Peyer's patch (tissue), 4 donors: ENCODE measurements around the gene ZCCHC10.

Experiments used
- CTCF ChIP-seq, 6 experiments: fragments of 450-650 bp in 4 of 6; fragments of 200-600 bp in 2 of 6; sonication (generic) in 1 of 6; IDR thresholded peaks; one replicate each; pipeline ENCODE4 v1.5.1; 2017 to 2019; ENCODE audit warnings: antibody characterized with exemption in 6 of 6, mild to moderate bottlenecking in 3 of 6, moderate library complexity in 1 of 6
- POLR2A ChIP-seq, 2 donors: fragments of 450-650 bp; IDR thresholded peaks; one replicate each; pipeline ENCODE4 v1.5.1; 2017; ENCODE audit warnings: antibody characterized with exemption in 2 of 2, mild to moderate bottlenecking in 2 of 2, moderate library complexity in 2 of 2

- no peak for TF ChIP-seq POLR2A (IDR thresholded peaks at IDR 0.05)
- no peak for TF ChIP-seq CTCF (IDR thresholded peaks at IDR 0.05)
Observed at GRCh38 chr5:133059621-133060020, 33.3 kb upstream of the ZCCHC10 start.
